ENCODE measurements around the gene SPINT1. TPM values are rescaled to one million over a fixed set of nuclear protein-coding genes. Genes with fewer than 3 reads are reported as not detected.

The SPINT1 gene
- total and polyA plus RNA-seq, 2 donors (not counting 1 experiment from before 2014, with no cell fraction given) = 14.4 to 21.3 TPM

GRCh38 chr15:40902605-40903561 is 59.0 kb downstream of the SPINT1 start:
- no peaks in the 10 kb centered on the region for H3K27me3 ChIP-seq (replicated peaks in 1 of 4; ENCODE audit: control extremely low read depth in 1 of 4, control insufficient read depth in 3 of 4, insufficient read depth in 4 of 4, low read length in 3 of 4)
- peak overlapping the region; percentile 9 to 48 for H3K27ac ChIP-seq (ENCODE audit: low read length in 2 of 2)
- peak overlapping the region; percentile 98 for H3K27ac Mint-ChIP-seq
- ChIA-PET POLR2A (interaction anchor here (0.6 to 1.4 kb wide), 3 partner anchors 8 to 176 kb away, joined by 3 to 6 read pairs (median 4); partner anchors contain the start of gene VPS18), CTCF (interaction anchor here (0.6 to 9.5 kb wide), 20 partner anchors 9 to 909 kb away, joined by 3 to 176 read pairs (median 5); partner anchors contain the start of genes CCDC32, DLL4, NUSAP1 and OIP5)
- TF ChIP-seq EZH2 (IDR thresholded peaks at IDR 0.05; ENCODE audit: borderline replicate concordance, insufficient read depth, low read depth, low read length, poor library complexity, severe bottlenecking) = no peak
- TF ChIP-seq, protein P1, sequence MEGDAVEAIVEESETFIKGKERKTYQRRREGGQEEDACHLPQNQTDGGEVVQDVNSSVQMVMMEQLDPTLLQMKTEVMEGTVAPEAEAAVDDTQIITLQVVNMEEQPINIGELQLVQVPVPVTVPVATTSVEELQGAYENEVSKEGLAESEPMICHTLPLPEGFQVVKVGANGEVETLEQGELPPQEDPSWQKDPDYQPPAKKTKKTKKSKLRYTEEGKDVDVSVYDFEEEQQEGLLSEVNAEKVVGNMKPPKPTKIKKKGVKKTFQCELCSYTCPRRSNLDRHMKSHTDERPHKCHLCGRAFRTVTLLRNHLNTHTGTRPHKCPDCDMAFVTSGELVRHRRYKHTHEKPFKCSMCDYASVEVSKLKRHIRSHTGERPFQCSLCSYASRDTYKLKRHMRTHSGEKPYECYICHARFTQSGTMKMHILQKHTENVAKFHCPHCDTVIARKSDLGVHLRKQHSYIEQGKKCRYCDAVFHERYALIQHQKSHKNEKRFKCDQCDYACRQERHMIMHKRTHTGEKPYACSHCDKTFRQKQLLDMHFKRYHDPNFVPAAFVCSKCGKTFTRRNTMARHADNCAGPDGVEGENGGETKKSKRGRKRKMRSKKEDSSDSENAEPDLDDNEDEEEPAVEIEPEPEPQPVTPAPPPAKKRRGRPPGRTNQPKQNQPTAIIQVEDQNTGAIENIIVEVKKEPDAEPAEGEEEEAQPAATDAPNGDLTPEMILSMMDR (IDR thresholded peaks at IDR 0.05) = no peak
- no peaks in the 10 kb centered on the region for H3K9me3 ChIP-seq (ENCODE audit: control extremely low read depth in 1 of 3, control insufficient read depth in 2 of 3, insufficient read depth in 1 of 3, low read length in 2 of 3)
- no peak for ATAC-seq (ENCODE audit: low read depth)
- peak; percentile 57 for DNase-seq
- H3K4me3 Mint-ChIP-seq = no peak overlapping the region
- peaks cover 30 to 56% of the 10 kb centered on the region in 2 donors for H3K4me1 ChIP-seq (ENCODE audit: control insufficient read depth in 2 of 2, insufficient read depth in 2 of 2, low read length in 2 of 2)
- peaks cover 0 to 41% of the 10 kb centered on the region in 2 experiments for H3K36me3 ChIP-seq (replicated peaks in 1 of 2; ENCODE audit: control extremely low read depth in 1 of 2, control insufficient read depth in 1 of 2, extremely low read depth in 1 of 2, insufficient read depth in 2 of 2, low read length in 1 of 2)
- no peaks in the 10 kb centered on the region for H3K27me3 Mint-ChIP-seq
- H3K9ac ChIP-seq (ENCODE audit: low read length) = no peak overlapping the region
- H4K20me1 ChIP-seq (ENCODE audit: control insufficient read depth, insufficient read depth, low read length, poor library complexity, severe bottlenecking) = peaks cover 20% of the 10 kb centered on the region
- 20% methylated on average over 33 of the region's 33 CpGs for WGBS (ENCODE audit: insufficient coverage)
- H2AFZ ChIP-seq (ENCODE audit: insufficient read depth, low read depth, low read length, poor library complexity, severe bottlenecking) = peak overlapping the region; percentile 26
- H3K4me2 ChIP-seq (replicated peaks; ENCODE audit: low read depth, low read length, poor library complexity, severe bottlenecking) = peak overlapping the region; percentile 63
- H3K9me3 Mint-ChIP-seq (ENCODE audit: insufficient read depth) = no peaks in the 10 kb centered on the region
- peaks cover 21% of the 10 kb centered on the region for H3K79me2 ChIP-seq (ENCODE audit: control insufficient read depth, insufficient read depth, low read length)
- intact Hi-C loops (cut with micrococcal nuclease) = loop anchor here (5.0 to 10.0 kb wide), 4 partner anchors 512 to 992 kb away; partner anchors contain the start of genes MGA, RTF1 and SPTBN5
- H3K4me1 Mint-ChIP-seq = peaks cover 45% of the 10 kb centered on the region
- peak overlapping the region in 1 of 5 experiments; percentile 19 for H3K4me3 ChIP-seq (ENCODE audit: control extremely low read depth in 1 of 5, extremely low read depth in 1 of 5, insufficient read depth in 1 of 5, low read depth in 2 of 5, low read length in 4 of 5)
